ENCODE results near the gene MAF.

Gene MAF

GRCh38 chr16:79587296-79587695 lies 13.2 kb downstream of the MAF start:
- DNase-seq, result no peak

DNA sequence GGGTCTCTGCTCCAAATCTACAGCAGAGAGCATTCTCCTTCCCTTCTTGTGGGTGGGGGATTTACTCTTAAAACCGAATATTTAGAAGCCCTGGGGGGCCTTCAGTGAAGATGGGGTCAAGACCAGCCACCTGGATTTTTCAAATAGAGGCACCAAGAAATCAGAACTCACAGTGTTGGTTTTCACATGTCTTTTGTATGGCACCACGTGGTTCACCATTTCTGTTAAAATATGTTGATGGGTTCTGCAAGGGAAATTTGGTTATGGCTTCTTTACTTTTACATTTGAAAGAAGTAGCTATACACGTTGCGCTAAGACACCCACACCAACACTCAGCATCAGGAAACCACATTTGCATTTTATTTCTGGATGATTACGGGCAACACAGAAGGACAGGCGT lies 17.7 kb downstream of the MAF start:
- DNase-seq, result no peak

DNA sequence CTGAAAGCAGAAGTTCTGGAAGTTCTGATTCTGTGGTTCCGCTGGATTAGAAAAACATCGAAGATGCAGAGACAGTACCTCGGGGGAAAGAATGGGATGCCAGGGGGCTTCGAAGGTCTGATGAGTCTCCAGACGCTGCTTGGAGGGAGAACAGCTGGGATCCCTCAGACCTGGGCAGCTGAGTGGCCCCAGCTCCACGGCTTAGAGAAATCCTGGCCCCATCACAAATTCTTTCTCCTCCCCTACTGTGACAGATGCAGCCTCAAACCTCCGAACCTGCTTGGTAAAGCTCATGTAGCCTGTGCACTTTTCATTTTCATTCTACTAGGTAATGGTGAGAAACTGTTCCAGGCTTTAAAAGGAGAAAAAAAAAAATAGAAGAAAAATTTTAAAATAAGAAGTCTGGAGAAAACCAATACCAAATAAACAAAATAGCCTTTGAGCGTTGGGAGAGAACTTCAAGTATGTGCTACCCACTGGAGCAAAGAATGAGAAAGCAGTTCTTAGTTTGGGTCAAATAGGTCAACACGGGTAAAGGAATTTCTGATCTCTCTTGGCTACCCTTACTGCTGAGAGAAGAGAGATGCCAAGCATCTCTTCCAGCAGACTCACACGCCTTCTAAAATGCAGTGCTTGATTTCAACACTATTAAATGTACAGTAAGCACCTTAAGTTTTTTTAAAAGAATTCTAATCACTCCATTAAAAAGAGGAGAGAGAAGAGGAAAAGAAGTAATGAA lies 19.9 kb downstream of the MAF start:
- no peak for DNase-seq

GRCh38 chr16:79576602-79577001 lies 23.9 kb downstream of the MAF start:
- no peak for DNase-seq

DNA sequence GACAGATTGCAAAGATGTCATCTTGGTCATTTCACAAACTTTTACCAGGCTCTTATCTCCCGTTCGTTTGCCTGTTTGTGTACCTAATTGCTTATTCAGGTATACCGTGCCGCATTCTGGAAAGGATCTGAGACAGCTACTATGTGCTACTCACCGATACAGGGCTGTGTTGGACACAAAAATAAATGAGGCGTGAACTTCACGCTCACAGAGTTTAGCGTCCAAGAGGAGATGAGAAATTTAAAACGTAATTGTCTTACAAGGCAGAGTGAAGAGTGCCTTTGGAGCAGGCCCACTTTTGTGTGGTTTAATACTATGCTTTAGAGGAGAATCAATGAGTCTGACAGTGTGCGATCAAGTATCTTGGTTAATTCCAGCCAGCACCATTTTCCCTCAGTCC lies 26.7 kb downstream of the MAF start:
- DNase-seq, result no peak

- no peak for DNase-seq
Measured at GRCh38 chr16:79573071-79573470, 27.5 kb downstream of the MAF start.

GRCh38 chr16:79571903-79572535 lies 28.5 kb downstream of the MAF start:
- DNase-seq, result no peak

DNA sequence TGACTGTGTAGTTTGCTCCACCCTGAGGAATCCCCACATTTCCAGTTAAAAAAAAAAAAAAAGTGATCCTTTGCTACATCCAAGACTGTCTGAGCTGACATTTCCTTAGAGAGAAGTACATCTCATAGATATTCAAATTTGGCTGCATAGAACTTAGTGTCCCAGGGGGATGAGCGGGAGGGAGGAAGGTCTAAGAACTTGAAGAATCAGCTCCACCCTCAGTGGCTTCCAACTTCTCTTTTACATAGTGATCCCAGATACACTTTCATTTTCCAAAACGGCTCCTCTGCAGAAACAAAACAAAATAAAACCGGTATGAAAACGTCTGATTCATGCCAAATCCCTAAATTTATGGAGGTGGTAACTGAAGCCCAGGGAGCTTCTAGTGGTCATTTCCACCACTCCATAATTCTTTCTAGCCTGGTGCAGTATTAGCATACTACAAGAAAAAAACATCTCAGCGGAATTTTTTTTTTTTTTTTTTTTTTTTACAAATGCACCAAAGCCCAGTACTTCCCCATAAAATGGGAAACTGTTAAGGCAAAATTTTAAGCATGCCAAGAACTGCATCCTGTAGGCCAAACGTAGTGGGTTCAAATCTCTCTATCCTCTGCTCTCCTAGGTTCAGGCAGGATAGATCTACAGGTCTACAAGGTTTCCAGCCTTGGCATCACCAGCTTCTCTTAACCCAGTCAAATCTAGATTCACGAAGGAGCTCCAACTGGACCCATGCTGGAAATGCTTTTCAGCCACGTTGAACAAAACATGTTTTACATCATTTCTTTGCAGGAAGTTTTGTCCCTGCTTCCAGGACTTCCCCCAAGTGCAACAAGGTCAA lies 29.3 kb downstream of the MAF start:
- no peak for DNase-seq

DNA sequence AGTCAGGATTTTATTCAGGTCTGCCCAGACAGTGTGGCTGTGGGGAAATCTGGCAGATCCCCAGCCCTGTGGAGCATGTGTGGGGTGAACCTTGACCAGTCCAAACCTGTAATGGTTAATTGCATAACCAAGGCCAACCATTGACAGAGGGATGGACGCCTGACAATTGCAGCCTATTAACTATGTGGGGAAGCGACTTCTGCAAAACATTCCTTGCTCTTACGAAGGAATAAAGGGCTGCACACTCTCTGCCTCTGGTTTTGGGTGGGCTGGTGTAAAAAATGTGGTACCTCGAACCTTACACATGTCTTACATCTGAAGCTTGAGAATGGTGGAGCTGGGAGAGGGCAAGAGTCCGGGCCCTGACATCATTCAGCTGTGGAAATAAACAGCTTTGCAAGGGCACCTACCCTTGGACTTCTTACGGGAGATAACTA lies 35.8 kb downstream of the MAF start:
- DNase-seq, result no peak

DNA sequence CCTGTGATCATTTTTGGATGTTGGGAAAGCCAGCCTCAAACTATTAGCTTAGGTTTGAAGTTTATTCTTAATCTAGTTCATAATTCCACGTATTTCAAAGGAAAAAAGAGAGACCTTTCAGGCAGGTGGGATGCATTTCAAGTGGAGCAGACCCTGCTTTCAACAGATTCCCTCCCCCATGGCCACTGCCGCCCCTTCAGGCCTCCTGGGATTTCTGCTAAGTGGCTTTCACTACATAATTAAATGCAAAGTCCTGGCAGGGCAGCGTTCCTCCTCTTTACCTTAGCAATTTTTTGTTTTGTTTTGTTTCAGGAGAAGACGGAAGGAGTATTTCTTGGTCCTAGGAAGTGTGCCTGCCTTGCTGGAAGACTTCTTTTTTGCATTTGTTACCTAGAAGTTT lies 36.6 kb downstream of the MAF start:
- DNase-seq, result no peak

- no peak for DNase-seq
Measured at GRCh38 chr16:79562166-79562823, 38.2 kb downstream of the MAF start.

- no peak for DNase-seq
Measured at GRCh38 chr16:79561729-79562128, 38.8 kb downstream of the MAF start.

DNA sequence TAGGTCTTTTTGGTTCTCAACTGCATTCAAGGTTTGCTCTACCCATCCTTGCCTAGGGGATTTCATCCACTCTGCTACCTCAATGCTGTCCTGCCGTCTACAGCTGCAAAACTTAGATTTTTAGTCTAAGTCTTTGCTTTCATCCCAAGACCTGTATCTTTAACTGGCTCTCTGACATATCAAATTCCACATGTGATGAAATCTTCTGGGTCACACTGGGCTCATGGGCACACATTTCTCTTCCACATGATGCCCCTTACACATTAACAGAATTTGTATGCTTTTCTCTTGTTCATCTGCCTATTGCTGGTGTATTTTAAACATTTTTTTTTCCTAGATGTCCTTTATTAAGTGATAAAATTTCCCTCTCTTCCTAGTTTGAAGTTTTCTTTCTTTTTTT lies 39.6 kb downstream of the MAF start:
- no peak for DNase-seq

DNA sequence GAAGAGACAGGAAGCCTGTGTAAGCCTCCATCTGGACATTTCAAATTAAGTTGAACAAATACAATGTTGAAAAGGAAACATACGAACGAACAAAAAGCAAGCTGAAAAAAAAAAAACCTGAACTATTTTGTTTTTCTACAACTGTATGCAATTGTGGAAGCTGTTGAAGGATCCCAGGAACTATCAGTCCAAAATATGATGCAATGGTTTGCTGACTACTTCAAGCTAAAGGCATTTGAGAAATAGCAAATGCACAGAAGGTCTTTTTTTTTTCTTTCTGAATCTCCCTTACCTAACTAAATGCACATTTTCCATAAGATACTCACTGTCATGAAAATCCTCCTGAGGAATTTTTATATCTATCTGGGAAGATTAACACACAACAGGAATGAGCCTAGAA lies 40.2 kb downstream of the MAF start:
- no peak for DNase-seq

DNA sequence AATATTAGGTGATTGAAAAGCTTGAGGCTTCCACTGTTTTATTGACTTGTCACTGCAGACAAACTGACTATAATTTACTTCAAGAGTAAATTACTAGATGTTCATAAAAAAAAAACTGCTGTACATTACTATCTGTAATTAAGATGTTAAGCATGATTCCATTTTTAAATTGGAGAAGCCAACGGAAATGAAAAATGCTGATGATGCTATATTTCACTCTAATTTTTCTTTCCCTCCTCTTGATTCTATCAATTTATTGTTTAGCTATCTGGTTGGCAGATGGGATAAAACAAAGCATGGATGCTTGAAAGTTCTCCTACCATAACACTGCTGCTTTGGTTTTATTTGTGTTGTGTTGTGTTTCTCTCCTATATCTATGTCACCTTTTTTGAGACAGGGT lies 41.0 kb downstream of the MAF start:
- DNase-seq, result no peak

DNA sequence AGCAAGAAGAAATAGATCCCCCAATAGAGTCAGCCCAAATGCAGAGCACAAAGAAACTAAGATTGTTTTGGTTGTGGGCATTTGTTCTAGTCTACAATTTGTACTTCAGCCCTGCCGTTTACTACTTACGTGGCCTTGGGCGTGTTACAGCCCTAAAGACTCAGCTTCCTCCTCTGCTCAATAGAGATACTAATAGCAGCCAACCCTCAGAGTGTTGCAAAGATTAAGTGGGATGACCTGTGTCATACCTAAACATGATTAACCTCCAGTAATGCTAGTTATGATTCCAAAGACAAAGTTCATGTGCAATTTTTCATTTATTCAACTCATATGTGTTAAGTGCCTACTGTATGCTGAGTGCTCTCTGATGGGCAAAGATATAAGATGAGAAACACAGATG lies 43.1 kb downstream of the MAF start:
- DNase-seq, result no peak

DNA sequence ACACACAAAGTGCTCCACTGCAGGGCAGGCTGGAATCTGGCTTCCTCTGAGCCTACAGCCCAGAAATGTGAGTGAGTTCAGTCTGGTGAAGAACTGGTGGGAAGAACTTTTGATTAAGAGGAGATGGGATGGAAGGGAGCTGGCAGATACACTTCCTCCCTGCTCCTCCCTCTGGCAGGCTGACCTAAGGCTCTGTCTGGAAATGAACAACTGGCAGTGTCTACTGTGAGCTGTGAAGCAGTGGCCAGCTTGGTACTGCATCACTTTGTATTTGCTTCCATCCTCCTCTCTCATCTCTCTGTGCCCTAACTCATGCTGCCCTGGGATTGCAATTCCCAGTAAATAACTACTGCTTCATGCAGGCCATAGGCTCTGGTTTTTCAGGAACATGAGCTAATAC lies 45.6 kb downstream of the MAF start:
- DNase-seq, result no peak

DNA sequence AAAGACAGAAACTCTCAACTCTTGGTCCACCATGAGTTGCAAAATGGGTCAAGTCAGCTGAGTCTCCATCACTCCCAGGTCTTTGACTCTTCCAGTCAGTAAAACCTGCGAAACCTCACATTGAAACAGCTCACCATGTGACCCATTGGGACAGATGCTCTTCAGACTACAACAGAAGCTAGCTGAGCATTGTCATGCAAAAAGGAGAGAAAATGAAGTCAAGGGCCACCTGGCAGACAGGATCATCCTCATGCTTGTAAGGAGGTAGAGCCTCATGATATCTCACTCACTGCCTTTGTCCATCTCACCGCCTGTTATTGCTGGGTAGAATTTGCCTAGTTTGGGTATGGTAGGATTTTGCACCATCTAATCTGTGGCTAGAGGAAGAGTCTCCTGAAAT lies 50.2 kb downstream of the MAF start:
- DNase-seq, result no peak

DNA sequence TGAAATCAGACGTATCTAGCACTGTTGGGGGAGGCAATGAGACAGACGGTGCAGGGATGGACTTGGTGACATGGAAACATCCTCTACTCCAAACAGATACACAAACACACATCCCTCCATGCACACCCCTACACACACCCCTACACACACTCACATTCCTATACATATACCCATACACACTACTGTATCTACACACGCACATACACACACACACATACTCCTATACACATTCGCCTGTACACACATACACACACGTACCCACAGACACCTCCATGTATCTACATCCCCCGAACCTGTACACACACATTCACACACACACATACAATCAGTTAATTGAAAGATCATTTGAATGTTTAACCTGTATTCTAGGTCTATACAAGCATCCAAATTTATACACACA lies 53.5 kb downstream of the MAF start:
- no peak for DNase-seq

Data from CD4-positive, alpha-beta T cell treated with Interleukin-6 for 4 hours (primary cell).